Activated CD8-positive, alpha-beta memory T cell treated with anti-CD3 and anti-CD28 coated beads for 48 hours (primary cell): ENCODE measurements around the gene SCARF2.
"Not testable (repeated sequence)": the region's sequence is repeated elsewhere in the genome, so short reads cannot be mapped to it uniquely, and the experiment has no call there.

ENCODE experiments used
- DNase-seq, 3 experiments: peaks; one replicate each; pipeline ENCODE4 v3.0.0-alpha.2; 2020; ENCODE audit warnings: low read depth in 2 of 3, low spot score in 2 of 3

SCARF2 gene

GRCh38 chr22:20414059-20414440 lies 23.6 kb downstream of the SCARF2 start:
- no peak for DNase-seq

GRCh38 chr22:20413217-20414058 lies 24.2 kb downstream of the SCARF2 start:
- DNase-seq: no peak

- no peak for DNase-seq
Measured at GRCh38 chr22:20412474-20413216, 25.0 kb downstream of the SCARF2 start.

DNA sequence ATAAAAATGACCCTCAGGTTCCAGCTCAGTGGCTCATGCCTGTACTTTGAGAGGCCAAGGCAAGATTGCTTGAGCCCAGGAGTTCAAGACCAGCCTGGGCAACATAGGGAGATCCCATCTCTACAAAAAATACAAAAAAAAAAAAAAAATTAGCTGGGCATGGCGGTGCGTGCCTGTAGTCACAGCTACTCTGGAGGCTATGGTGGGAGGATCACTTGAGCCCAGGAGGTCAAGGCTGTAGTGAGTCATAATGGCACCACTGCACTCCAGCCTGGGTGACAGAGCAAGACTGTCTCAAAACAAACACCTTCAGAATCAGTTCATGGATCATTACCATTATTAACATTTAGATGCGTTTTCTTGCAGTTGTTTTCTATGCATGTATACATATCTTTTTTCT lies 28.2 kb downstream of the SCARF2 start:
- DNase-seq: not testable (repeated sequence)

DNA sequence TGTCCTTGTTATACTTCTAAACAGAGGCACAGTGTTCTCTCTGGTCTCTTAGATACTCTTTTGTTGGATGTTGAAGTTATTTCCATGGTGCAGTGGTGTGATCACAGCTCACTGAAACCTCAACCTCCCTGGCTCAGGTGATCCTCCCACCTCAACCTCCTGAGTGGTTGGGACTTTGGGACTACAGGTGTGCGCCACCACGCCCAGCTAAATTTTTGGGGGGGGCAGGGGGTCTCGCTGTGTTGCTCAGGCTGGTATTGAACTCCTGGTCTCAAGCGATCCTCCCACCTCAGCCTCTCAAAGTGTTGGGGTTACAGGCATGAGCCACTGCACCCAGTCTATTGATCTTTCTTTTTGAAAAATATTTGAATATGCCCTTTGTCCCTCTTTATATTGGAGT lies 28.7 kb downstream of the SCARF2 start:
- no peak for DNase-seq

DNA sequence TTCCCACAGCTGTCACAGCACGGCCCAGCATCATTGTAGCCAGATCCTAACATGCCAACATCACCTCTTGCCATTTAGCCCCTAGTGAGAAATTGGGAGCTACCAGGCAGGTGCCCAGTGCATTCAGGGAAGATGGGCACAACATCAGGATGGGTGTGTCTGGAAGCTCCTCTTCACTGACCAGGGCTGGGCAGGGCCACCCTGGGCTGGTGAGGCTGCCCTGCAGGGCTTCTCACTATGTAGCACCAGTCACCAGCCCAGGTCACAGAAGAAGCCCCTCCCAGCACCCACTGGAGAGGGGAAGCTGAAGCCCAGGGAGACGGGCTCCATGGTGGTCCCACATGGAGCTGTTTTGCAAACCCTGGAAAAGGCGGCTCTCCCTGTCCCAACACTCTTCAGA lies 29.8 kb downstream of the SCARF2 start:
- no peak for DNase-seq

DNA sequence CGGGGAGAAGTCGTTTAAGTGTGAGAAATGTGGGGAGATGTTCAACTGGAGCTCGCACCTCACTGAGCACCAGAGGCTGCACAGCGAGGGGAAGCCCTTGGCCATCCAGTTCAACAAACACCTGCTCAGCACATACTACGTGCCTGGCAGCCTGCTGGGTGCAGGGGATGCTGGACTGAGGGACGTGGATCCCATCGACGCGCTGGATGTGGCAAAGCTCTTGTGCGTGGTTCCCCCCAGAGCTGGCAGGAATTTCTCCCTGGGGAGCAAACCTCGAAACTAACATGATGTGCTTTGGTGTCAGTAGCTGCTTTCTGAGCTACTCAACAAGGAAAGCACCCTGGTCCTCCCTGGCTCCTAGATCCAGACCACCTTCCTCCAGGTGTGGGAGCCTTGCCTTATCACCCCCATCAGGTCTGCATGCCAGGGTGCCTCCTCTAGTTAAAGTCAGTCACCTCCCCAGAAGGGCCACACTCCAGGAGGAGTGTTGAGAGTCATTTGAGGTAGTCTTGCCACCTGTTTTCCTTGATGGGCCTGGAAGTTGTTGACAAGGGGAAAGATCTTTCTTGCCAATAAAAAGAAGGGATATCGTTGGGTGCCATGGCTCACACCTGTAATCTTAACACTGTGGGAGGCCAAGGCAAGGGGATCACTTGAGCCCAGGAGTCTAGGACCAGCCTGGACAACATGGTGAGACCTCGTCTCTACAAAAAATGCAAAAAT lies 30.8 kb downstream of the SCARF2 start:
- DNase-seq: no peak

DNA sequence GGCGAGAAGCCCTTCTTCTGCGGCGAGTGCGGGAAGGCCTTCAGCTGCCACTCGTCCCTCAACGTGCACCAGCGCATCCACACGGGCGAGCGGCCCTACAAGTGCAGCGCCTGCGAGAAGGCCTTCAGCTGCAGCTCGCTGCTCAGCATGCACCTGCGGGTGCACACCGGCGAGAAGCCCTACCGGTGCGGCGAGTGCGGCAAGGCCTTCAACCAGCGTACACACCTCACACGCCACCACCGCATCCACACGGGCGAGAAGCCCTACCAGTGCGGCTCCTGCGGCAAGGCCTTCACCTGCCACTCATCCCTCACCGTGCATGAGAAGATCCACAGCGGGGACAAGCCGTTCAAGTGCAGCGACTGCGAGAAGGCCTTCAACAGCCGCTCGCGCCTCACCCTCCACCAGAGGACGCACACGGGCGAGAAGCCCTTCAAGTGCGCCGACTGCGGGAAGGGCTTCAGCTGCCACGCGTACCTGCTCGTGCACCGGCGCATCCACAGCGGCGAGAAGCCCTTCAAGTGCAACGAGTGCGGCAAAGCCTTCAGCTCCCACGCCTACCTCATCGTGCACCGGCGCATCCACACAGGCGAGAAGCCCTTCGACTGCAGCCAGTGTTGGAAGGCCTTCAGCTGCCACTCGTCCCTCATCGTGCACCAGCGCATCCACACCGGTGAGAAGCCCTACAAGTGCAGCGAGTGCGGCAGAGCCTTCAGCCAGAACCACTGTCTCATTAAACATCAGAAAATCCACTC lies 31.5 kb downstream of the SCARF2 start:
- no peak for DNase-seq

DNA sequence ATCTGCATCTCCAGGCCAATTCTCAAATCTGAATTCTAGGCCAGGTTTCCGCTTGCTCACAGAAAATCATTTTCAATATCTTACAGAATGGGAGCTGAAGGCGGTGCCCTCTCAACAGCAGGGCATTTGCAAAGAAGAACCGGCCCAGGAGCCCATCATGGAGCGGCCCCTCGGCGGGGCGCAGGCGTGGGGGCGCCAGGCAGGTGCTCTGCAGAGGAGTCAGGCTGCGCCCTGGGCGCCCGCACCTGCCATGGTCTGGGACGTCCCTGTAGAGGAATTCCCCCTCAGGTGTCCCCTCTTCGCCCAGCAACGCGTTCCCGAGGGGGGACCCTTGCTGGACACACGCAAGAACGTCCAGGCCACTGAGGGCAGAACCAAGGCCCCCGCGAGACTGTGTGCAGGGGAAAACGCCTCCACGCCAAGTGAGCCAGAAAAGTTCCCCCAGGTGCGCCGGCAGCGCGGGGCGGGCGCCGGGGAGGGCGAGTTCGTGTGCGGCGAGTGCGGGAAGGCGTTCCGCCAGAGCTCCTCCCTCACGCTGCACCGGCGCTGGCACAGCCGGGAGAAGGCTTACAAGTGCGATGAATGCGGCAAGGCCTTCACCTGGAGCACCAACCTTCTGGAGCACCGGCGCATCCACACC lies 32.2 kb downstream of the SCARF2 start:
- no peak for DNase-seq

DNA sequence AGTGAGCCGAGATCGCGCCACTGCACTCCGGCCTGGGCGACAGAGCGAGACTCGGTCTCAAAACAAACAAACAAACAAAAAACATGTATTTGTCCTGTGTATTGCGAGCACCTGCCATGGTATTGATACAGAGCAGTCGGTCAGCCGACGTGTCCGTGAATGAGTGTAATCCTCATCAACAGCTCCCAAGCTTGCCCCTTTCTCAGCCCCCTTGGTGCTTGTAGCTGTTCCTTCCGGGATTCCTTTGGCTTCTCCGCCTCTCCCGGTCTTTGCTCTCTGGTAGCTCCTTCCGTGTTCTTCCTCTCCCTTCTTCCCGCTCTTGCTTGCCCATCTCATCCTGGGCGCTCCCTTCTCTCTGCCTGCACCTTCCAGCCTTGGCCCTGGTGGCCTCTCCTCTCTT lies 32.7 kb downstream of the SCARF2 start:
- DNase-seq: no peak

GRCh38 chr22:20403779-20404140 lies 33.9 kb downstream of the SCARF2 start:
- DNase-seq: no peak

DNA sequence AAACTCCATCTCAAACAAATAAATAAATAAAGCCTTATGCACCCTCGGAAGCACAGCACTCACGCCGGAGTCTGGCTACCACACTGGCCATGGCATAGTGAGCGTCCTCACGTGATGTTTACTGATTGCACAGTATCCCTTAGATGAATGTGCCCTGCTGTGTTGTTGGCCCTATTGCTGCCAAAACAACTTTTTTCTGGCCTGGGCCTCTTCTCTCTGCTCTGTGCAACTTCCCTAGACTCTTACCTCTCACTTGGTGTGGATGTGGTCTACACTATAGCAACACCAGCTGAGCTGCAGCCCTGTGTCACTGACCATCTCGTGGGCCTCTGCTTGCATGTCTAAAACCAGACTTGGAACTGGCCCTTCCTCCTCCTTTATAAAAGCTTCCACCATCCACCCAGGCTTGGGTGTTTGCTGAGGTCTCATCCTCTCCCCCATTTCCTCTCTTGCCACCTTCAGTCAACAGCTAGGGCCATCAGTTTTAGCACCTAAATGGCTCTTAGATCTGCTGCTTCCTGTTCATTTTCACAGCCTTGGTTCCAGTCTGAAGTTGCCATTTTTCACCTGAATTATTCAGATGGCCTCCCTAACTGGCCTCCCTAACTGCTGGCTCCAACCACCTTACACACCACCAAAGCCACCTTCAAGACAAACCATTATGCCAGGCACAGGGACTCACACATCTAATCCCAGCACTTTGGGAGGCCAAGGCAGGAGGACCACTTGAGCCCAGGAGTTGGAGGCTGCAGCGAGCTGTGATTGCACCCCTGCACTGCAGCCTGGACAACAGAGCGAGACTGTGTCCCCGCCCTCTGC lies 34.5 kb downstream of the SCARF2 start:
- DNase-seq: no peak

DNA sequence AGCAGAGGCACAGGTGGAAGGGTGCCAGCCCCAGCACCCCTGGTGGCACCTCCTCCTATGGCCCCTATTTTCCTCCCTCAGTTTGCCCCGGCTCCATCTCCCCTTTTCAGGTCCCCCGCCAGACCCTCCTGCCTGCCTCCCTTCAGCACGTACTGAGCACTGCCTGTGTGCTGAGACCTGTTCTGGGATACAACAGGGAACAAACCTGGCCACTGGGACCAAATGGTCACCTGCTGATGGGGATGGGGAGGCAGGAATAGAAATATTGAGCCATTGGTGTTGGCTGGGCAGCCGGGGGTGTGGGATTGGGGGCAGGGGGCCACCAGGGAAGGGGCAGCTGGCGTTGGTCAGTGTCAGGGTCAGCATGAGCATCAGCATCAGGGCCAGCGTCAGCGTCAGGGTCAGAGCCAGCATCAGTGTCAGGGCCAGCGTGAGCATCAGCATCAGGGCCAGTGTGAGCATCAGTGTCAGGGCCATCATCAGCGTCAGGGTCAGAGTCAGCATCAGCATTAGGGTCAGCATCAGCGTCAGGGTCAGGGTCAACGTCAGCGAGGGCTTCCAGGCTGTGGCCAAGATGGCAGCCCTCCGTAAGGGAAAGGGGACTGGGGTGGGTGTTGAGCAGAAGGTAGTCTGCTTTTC lies 36.1 kb downstream of the SCARF2 start:
- DNase-seq: no peak

- DNase-seq: no peak
Measured at GRCh38 chr22:20400606-20401375, 36.8 kb downstream of the SCARF2 start.

GRCh38 chr22:20399866-20400605 lies 37.6 kb downstream of the SCARF2 start:
- no peak for DNase-seq

GRCh38 chr22:20398420-20398819 lies 39.2 kb downstream of the SCARF2 start:
- DNase-seq: no peak

DNA sequence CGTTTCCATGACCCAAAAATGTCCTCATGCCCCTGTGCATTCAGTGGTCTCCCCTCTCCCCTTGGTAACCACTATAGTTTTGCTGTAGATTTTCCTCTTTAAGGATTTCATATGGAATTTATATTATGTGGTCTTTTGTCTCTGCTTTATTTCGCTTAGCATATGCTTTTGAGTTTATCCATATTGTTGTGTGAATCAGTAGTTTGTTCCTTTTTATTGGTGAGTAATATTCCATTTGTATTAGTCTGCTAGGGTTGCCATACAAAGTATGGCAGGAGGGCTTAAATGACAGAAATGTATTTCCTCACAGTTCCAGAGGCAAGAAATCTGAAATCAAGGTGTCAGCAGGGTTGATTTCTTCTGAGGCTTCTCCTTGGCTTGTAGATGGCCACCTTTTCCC lies 40.1 kb downstream of the SCARF2 start:
- DNase-seq: no peak

DNA sequence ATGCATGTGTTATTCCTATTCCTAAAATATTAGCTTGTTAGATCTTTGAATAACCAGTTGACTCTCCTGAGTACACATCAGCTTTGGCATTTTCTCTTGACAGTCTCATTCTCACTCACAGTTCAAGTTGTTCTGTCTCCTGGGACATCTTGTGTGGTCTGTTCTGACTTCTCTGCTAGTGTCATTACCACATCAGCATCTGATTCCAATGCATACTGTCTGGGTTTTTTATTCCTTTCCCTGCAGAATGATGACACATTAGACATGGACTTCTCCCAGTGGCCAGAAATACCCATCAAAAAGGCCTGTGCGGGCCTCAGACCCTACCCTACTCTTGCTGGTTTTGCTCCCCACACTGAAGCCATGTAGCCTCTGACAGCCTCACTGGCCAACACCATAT lies 41.0 kb downstream of the SCARF2 start:
- DNase-seq: no peak
